ENCODE measurements around the gene HERC2. TPM values are rescaled to one million over a fixed set of nuclear protein-coding genes. Genes with fewer than 3 reads are reported as not detected.

Gene HERC2
- total RNA-seq, 1 donor from 2014 or later = 111 TPM

DNA sequence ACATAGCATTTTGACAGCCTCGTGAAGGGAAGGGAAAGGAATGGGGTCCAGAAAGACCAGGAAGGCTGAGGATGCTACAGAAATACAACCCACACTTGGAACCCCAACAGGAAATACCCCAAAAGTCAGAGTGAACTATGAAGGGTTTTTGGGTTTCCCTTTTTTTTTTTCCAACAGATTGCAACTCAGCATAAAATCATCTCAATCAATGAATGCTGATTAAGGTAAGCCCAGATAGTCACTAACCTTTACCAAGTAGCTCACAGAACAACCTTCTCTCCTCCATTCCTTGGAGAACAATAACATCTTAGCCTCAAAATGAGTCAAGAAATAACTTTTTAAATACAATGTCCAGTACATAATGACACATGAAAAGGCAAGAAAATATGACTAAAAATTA, 129.2 kb downstream of the HERC2 start:
- Mint-ChIP-seq H3K4me3 (ENCODE audit: unreplicated experiment) (no peak overlapping the region), H3K27me3 (ENCODE audit: unreplicated experiment) (peaks cover 2% of the 10 kb centered on the region), H3K27ac (ENCODE audit: unreplicated experiment) (peak overlapping the region; percentile 74), H3K9me3 (ENCODE audit: unreplicated experiment) (peaks cover 6% of the 10 kb centered on the region), H3K4me1 (ENCODE audit: low read depth, unreplicated experiment) (peaks cover 11% of the 10 kb centered on the region), H3K36me3 (ENCODE audit: unreplicated experiment) (no peaks in the 10 kb centered on the region)
- no peak for DNase-seq
- TF ChIP-seq, protein P1, sequence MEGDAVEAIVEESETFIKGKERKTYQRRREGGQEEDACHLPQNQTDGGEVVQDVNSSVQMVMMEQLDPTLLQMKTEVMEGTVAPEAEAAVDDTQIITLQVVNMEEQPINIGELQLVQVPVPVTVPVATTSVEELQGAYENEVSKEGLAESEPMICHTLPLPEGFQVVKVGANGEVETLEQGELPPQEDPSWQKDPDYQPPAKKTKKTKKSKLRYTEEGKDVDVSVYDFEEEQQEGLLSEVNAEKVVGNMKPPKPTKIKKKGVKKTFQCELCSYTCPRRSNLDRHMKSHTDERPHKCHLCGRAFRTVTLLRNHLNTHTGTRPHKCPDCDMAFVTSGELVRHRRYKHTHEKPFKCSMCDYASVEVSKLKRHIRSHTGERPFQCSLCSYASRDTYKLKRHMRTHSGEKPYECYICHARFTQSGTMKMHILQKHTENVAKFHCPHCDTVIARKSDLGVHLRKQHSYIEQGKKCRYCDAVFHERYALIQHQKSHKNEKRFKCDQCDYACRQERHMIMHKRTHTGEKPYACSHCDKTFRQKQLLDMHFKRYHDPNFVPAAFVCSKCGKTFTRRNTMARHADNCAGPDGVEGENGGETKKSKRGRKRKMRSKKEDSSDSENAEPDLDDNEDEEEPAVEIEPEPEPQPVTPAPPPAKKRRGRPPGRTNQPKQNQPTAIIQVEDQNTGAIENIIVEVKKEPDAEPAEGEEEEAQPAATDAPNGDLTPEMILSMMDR (IDR thresholded peaks at IDR 0.05; ENCODE audit: partially characterized antibody, unreplicated experiment) = no peak

DNA sequence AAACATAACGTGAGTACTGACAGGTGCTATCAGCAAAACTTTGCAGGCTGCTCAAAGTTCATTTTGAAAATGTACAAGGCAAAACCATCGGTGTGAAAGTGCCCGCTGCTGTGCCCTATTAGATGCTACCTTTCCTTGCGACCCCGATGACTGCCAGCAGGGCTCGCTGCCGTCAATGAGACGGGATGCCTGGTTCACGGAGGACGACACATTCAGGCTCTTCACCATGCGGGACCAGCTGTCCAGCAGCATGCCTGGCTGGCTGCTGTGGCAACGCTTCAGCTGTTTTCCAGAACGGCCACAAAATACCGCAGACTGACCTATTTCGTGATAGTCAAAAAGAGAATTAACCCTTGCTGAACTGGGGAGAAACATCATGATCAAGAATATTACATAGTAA, 130.1 kb downstream of the HERC2 start:
- DNase-seq = peak; percentile 90
- TF ChIP-seq, protein P1 (IDR thresholded peaks at IDR 0.05; ENCODE audit: partially characterized antibody, unreplicated experiment) = peak; percentile 59
- no peaks in the 10 kb centered on the region for H3K36me3 Mint-ChIP-seq (ENCODE audit: unreplicated experiment)
- H3K9me3 Mint-ChIP-seq (ENCODE audit: unreplicated experiment) = peaks cover 6% of the 10 kb centered on the region
- H3K27ac Mint-ChIP-seq (ENCODE audit: unreplicated experiment) = peak overlapping the region; percentile 92
- peaks cover 2% of the 10 kb centered on the region for H3K27me3 Mint-ChIP-seq (ENCODE audit: unreplicated experiment)
- peaks cover 11% of the 10 kb centered on the region for H3K4me1 Mint-ChIP-seq (ENCODE audit: low read depth, unreplicated experiment)
- peak overlapping the region; percentile 68 for H3K4me3 Mint-ChIP-seq (ENCODE audit: unreplicated experiment)

DNA sequence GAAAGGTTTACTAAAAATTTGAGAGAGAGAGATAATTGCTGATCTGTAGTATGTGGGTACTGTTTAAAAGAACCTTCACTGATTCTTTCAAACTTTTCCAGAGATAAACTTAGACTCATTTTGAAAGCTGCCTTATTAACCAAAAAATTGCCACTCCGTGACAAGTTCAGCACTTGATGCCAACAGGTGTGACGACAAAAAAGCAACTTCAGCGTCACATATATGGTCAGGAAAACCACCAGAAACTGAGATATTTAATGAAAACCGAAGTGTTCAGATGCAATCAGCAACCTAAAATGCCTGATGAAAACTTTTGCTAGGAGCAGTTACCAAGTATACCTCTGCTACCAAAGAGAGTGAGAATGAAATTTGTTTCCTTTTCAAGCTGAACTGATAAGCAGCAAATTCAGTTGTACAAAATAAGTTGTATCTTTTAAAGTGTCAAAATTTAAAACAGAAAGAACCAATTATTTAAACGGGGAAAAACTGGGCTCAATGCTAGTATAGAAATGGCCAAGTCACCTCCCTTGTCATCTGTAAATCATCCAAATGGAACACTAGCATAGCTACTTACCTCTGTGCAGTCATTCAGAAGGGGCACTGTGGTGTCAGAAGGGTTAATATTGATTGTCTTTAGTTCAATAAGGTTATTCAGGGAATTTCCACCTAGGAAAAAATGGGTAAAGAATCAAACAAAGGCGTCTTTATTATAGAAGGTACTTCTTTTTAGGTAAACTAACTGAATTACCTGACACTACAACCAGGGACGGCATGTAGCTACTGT, 131.4 kb downstream of the HERC2 start:
- Mint-ChIP-seq H3K36me3 (ENCODE audit: unreplicated experiment) (no peaks in the 10 kb centered on the region), H3K27ac (ENCODE audit: unreplicated experiment) (no peak overlapping the region), H3K4me1 (ENCODE audit: low read depth, unreplicated experiment) (peaks cover 11% of the 10 kb centered on the region), H3K27me3 (ENCODE audit: unreplicated experiment) (peaks cover 2% of the 10 kb centered on the region), H3K4me3 (ENCODE audit: unreplicated experiment) (no peak overlapping the region), H3K9me3 (ENCODE audit: unreplicated experiment) (peaks cover 6% of the 10 kb centered on the region)
- no peak for DNase-seq
- TF ChIP-seq, protein P1 (IDR thresholded peaks at IDR 0.05; ENCODE audit: partially characterized antibody, unreplicated experiment) = no peak

DNA sequence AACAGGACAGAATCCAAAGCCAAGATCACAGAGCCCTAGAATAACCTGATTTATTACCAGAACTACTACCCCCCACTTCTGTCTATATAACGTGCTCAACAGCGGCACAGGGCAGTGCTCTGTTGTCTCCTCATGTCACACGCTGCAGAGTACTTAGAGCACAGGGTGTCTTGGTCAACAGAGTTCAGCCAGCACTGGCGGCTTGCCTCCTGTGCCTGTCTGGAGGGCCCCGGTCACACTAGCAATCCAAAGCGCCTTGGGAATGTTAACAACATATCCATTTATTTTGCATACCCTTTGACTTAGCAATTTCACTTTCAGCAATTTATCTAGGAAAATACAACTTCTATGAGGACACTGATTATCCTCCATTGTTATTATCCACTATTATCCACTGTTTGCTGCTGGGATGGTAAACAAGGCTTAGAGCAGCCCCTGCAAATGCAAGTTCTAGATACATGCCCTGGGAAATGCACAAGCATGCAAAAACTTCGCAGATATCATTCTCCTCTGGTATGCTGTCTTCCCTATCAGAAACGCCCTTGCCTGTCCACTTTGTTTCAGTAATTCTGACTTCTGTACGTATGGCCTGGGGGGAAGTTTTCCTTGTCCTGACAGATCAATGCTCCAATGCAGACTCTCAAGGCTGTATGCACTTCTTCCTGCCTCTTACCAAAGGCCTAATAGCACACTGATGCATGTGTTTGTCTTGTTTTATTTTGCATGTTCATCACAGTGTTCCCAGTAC, 136.7 kb downstream of the HERC2 start:
- H3K27me3 Mint-ChIP-seq (ENCODE audit: unreplicated experiment) = peaks cover 2% of the 10 kb centered on the region
- H3K4me3 Mint-ChIP-seq (ENCODE audit: unreplicated experiment) = no peak overlapping the region
- DNase-seq = no peak
- no peaks in the 10 kb centered on the region for H3K4me1 Mint-ChIP-seq (ENCODE audit: low read depth, unreplicated experiment)
- H3K27ac Mint-ChIP-seq (ENCODE audit: unreplicated experiment) = no peak overlapping the region
- no peaks in the 10 kb centered on the region for H3K36me3 Mint-ChIP-seq (ENCODE audit: unreplicated experiment)
- TF ChIP-seq, protein P1 (IDR thresholded peaks at IDR 0.05; ENCODE audit: partially characterized antibody, unreplicated experiment) = no peak
- no peaks in the 10 kb centered on the region for H3K9me3 Mint-ChIP-seq (ENCODE audit: unreplicated experiment)

DNA sequence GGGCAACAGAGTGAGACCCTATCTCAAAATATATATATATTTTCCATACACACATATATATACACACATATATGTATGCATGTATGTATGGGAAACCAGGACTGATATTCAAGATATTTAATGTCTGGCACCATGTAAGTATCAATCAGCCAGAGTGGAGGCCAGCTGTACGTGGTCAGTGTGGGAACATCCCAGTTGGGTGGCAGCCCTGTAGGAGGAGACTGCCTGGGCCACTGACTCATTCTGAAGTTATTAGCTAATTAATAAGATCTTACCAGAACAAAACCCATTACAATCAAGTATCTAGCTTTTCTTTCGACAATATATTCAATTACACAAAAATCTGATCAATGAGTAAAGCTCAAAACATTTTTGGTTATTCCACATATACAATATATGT, 137.8 kb downstream of the HERC2 start:
- Mint-ChIP-seq H3K4me3 (ENCODE audit: unreplicated experiment) (no peak overlapping the region), H3K9me3 (ENCODE audit: unreplicated experiment) (no peaks in the 10 kb centered on the region), H3K27me3 (ENCODE audit: unreplicated experiment) (peaks cover 2% of the 10 kb centered on the region), H3K36me3 (ENCODE audit: unreplicated experiment) (no peaks in the 10 kb centered on the region), H3K4me1 (ENCODE audit: low read depth, unreplicated experiment) (no peaks in the 10 kb centered on the region), H3K27ac (ENCODE audit: unreplicated experiment) (no peak overlapping the region)
- TF ChIP-seq, protein P1 (IDR thresholded peaks at IDR 0.05; ENCODE audit: partially characterized antibody, unreplicated experiment) = no peak
- no peak for DNase-seq
